ENCODE data around the gene NCK2. TPM values are rescaled to one million over a fixed set of nuclear protein-coding genes. Genes with fewer than 3 reads are reported as not detected.

NCK2 gene
- total RNA-seq, 2 donors from 2014 or later = 41.0 to 50.0 TPM

DNA sequence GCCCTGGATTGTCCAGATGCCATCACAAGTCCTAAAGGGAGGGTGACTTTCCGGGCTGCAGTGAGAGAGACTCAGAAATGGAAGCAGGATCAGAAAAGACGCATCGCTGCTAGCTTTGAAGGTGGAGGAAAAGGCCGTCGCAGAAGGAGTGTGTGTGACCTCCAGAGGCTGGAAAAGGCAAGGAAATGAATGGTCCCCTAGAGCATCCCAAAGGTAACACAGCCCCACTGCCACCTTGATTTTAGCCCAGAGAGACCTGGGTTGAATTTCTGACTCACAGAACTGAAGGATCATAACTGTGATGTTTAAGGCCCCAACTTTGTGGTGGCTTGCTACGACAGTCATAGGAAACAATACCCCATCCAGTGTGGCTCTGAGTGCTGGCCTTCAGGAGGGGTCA is 8.6 kb upstream of the NCK2 start:
- H3K4me3 ChIP-seq = no peak overlapping the region
- ATAC-seq (ENCODE audit: insufficient number of reproducible peaks, low FRiP score, low read depth) = no peak
- no peak for DNase-seq (ENCODE audit: low spot score)
- peaks cover 0 to 4% of the 10 kb centered on the region in 2 donors for H3K4me1 ChIP-seq (ENCODE audit: control insufficient read depth in 1 of 2, low read depth in 2 of 2)
- H3K27me3 ChIP-seq (replicated peaks; ENCODE audit: insufficient read depth) = no peaks in the 10 kb centered on the region
- TF ChIP-seq, protein P1, sequence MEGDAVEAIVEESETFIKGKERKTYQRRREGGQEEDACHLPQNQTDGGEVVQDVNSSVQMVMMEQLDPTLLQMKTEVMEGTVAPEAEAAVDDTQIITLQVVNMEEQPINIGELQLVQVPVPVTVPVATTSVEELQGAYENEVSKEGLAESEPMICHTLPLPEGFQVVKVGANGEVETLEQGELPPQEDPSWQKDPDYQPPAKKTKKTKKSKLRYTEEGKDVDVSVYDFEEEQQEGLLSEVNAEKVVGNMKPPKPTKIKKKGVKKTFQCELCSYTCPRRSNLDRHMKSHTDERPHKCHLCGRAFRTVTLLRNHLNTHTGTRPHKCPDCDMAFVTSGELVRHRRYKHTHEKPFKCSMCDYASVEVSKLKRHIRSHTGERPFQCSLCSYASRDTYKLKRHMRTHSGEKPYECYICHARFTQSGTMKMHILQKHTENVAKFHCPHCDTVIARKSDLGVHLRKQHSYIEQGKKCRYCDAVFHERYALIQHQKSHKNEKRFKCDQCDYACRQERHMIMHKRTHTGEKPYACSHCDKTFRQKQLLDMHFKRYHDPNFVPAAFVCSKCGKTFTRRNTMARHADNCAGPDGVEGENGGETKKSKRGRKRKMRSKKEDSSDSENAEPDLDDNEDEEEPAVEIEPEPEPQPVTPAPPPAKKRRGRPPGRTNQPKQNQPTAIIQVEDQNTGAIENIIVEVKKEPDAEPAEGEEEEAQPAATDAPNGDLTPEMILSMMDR (IDR thresholded peaks at IDR 0.05) = no peak
- H3K27ac ChIP-seq = no peak overlapping the region
- no peaks in the 10 kb centered on the region for H3K36me3 ChIP-seq
- H3K9me3 ChIP-seq = no peaks in the 10 kb centered on the region

DNA sequence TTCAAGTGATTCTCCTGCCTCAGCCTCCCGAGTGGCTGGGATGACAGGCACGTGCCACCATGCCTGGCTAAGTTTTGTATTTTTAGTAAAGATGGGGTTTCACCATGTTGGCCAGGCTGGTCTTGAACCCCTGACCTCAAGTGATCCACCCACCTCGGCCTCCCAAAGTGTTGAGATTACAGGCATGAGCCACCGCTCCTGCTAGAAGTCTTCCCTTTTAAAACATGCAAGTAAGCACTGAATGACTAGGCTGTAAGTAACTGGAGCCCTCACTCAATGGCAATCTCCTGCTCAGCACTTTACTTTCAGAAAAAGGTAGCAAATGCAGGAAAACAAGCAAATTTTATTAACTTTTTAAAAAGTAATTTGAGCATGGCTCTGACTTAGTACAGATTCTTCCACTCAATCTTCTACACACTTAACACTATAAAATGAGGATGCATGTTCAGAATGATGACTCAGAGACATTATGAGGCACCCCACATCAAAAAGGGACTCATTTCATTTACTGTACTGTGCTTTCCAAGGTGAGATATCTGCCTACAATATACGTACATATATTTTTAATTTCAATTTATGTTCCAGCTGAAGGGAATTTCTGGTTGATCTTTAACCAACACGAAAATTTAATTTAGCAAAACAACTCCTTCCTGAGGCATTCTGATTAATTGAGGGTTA is 6.6 kb upstream of the NCK2 start:
- no peak overlapping the region for H3K4me3 ChIP-seq
- no peaks in the 10 kb centered on the region for H3K27me3 ChIP-seq (replicated peaks; ENCODE audit: insufficient read depth)
- H3K9me3 ChIP-seq = no peaks in the 10 kb centered on the region
- no peak for ATAC-seq (ENCODE audit: insufficient number of reproducible peaks, low FRiP score, low read depth)
- no peak overlapping the region for H3K27ac ChIP-seq
- H3K36me3 ChIP-seq = no peaks in the 10 kb centered on the region
- peaks cover 0 to 4% of the 10 kb centered on the region in 2 donors for H3K4me1 ChIP-seq (ENCODE audit: control insufficient read depth in 1 of 2, low read depth in 2 of 2)
- TF ChIP-seq, protein P1 (IDR thresholded peaks at IDR 0.05) = no peak
- no peak for DNase-seq (ENCODE audit: low spot score)

DNA sequence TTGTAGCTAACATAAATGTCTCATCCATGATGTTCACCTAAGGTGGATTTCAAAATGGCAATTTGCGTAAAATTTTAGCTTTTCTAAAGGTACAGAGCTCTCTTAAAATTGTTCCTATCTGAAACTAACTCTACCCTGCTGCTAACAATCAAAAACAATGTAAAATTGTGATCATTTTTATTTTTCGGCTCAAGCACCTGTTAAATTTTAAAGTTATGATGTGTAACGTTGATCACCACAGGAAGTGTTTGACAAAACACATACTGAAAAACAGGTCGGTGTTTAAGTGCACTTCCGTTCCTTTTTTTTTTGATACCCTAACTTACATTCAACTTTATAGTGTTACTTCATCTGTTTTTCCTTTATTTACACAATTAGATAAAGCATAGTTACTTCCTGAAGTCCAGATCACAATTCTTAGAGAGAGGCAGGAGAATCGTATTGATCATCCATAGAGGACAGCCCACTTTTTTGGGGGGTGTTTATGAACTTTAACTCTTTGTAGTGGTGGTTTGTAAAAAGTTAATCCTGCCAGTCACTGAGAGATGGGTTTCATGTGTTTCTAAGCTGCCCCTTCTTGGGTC is 6.0 kb upstream of the NCK2 start:
- no peak for DNase-seq (ENCODE audit: low spot score)
- Histone ChIP-seq H3K27me3 (replicated peaks; ENCODE audit: insufficient read depth) (no peaks in the 10 kb centered on the region), H3K4me1 (ENCODE audit: control insufficient read depth in 1 of 2, low read depth in 2 of 2) (peaks cover 0 to 6% of the 10 kb centered on the region in 2 donors), H3K9me3 (no peaks in the 10 kb centered on the region), H3K4me3 (no peak overlapping the region), H3K27ac (no peak overlapping the region), H3K36me3 (no peaks in the 10 kb centered on the region)
- no peak for ATAC-seq (ENCODE audit: insufficient number of reproducible peaks, low FRiP score, low read depth)
- TF ChIP-seq, protein P1 (IDR thresholded peaks at IDR 0.05) = no peak

DNA sequence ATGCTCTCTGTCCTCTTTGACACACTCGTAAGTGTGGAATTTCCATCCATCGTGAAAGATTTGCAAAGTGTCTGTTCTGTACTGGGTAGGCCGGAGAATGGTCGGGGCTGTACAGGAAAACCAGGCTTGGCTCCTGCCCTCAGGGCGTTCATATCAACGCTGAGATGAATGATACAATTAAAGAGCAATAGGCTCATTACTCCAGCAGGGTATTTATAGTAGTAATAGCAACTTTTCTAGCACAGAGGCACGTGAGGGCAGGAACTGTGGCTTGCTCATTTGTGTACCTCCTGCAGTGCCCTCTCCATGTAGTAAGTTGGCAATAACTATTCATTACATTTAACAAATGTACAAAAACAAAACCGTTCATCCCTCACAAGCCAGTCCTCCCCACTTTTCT is 5.3 kb upstream of the NCK2 start:
- no peak for DNase-seq (ENCODE audit: low spot score)
- TF ChIP-seq, protein P1 (IDR thresholded peaks at IDR 0.05) = no peak
- Histone ChIP-seq H3K9me3 (no peaks in the 10 kb centered on the region), H3K4me1 (ENCODE audit: control insufficient read depth in 1 of 2, low read depth in 2 of 2) (peaks cover 3 to 11% of the 10 kb centered on the region in 2 donors), H3K4me3 (no peak overlapping the region), H3K36me3 (no peaks in the 10 kb centered on the region), H3K27ac (no peak overlapping the region), H3K27me3 (replicated peaks; ENCODE audit: insufficient read depth) (no peaks in the 10 kb centered on the region)
- ATAC-seq (ENCODE audit: insufficient number of reproducible peaks, low FRiP score, low read depth) = no peak

DNA sequence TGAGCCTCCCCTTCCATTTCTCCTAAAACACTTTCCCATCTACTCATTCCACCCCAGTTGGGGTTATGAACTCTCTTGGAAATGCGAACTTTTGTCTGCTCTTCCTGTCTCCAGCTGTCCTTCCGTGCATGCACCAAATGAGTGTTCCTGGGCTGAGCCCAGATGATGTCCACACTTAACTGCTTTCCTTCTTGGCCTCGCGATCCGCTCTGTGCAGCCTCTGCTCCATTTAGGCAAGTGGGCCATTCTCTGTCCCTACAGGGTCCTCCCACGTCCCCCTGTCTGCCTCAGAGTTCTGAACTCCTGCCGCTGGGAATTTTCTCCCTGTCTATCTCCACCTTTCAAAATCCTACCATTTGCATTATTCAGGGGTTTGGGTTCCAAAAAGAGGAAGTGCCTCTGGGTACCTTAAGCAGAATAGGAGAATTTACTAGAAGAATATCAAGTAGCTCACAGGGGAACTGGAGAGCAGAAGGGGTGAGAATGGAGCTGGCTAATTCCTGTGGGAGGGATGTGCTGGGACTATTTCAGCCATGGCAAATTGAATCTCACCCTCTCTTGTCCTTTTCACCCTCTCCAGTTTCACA is 4.7 kb upstream of the NCK2 start:
- H3K36me3 ChIP-seq = no peaks in the 10 kb centered on the region
- H3K27ac ChIP-seq = no peak overlapping the region
- peaks cover 3 to 10% of the 10 kb centered on the region in 2 donors for H3K4me1 ChIP-seq (ENCODE audit: control insufficient read depth in 1 of 2, low read depth in 2 of 2)
- ATAC-seq (ENCODE audit: insufficient number of reproducible peaks, low FRiP score, low read depth) = no peak
- TF ChIP-seq, protein P1 (IDR thresholded peaks at IDR 0.05) = no peak
- DNase-seq (ENCODE audit: low spot score) = no peak
- no peaks in the 10 kb centered on the region for H3K27me3 ChIP-seq (replicated peaks; ENCODE audit: insufficient read depth)
- H3K4me3 ChIP-seq = no peak overlapping the region
- H3K9me3 ChIP-seq = no peaks in the 10 kb centered on the region
